Breast epithelium (tissue), 4 donors: ENCODE measurements around the gene TYMS. TPM values are rescaled to one million over a fixed set of nuclear protein-coding genes. Genes with fewer than 3 reads are reported as not detected.

Source experiments
- DNase-seq, 2 donors: peaks; one replicate each; pipeline ENCODE4 v3.0.0-alpha.2; 2019; ENCODE audit warnings: low spot score in 2 of 2
- H3K27ac ChIP-seq, 2 donors: fragments of 200-600 bp; sonication (generic) in 1 of 2; one replicate each; pipeline ENCODE4 v1.5.1; 2016 to 2019; ENCODE audit warnings: mild to moderate bottlenecking in 1 of 2
- H3K27me3 ChIP-seq, 2 donors: fragments of 200-600 bp; sonication (generic) in 1 of 2; one replicate each; pipeline versions ENCODE4 v1.5.1 to v1.6.0; 2017 to 2019; ENCODE audit warnings: control low read depth in 1 of 2, mild to moderate bottlenecking in 1 of 2
- H3K36me3 ChIP-seq: fragments of 200-600 bp; one replicate; pipeline ENCODE4 v1.5.1; 2019
- H3K4me1 ChIP-seq, 2 donors: fragments of 200-600 bp; sonication (generic); one replicate each; pipeline ENCODE4 v1.5.1; 2016 to 2019; ENCODE audit warnings: control low read depth in 1 of 2
- H3K4me3 ChIP-seq, 3 donors: fragments of 200-600 bp; sonication (generic); 1 replicate in 2 of 3; 2 replicates in 1 of 3; pipeline ENCODE4 v1.5.1; 2016 to 2019; ENCODE audit warnings: mild to moderate bottlenecking in 3 of 3, moderate library complexity in 2 of 3
- H3K9me3 ChIP-seq, 2 donors: fragments of 200-600 bp; sonication (generic) in 1 of 2; one replicate each; pipeline ENCODE4 v1.5.1; 2016 to 2019; ENCODE audit warnings: control low read depth in 1 of 2
- CTCF ChIP-seq, 3 donors: fragments of 450-650 bp; IDR thresholded peaks; one replicate each; pipeline ENCODE4 v1.5.1; 2016 to 2017; ENCODE audit warnings: antibody characterized with exemption in 3 of 3, mild to moderate bottlenecking in 3 of 3, moderate library complexity in 3 of 3
- POLR2A ChIP-seq: fragments of 450-650 bp; IDR thresholded peaks from one replicate; pipeline ENCODE4 v1.6.1; 2016; ENCODE audit warnings: antibody characterized with exemption, mild to moderate bottlenecking, moderate library complexity
- POLR2AphosphoS5 ChIP-seq, 3 donors: sonication (generic); formaldehyde crosslinking; IDR thresholded peaks; one replicate each; pipeline ENCODE4 v1.6.1; 2017; ENCODE audit warnings: antibody characterized with exemption in 3 of 3
- intact Hi-C: fragments of 100-400 bp; cut with DNase I; formaldehyde crosslinking; loops from one replicate; pipeline ENCODE4 v1.15.1; 2023; ENCODE audit warnings: low total_unique reads
- total RNA-seq, 3 donors: library from RNA; depleted of rRNA; stranded (reverse); fragments of >200 nt; gene quantifications; one replicate each; pipeline ENCODE4 v1.1.0, GENCODE V29; 2016

The TYMS gene
- total RNA-seq, 3 donors from 2014 or later = 1.3 to 2.1 (median 2.0) TPM

GRCh38 chr18:692824-693223 lies 35.4 kb downstream of the TYMS start:
- no peaks in the 10 kb centered on the region for H3K36me3 ChIP-seq
- DNase-seq = no peak

GRCh38 chr18:693466-694187 lies 36.2 kb downstream of the TYMS start:
- TF ChIP-seq POLR2AphosphoS5 (IDR thresholded peaks at IDR 0.05) (no peak), CTCF (IDR thresholded peaks at IDR 0.05) (no peak), POLR2A (no peak)
- Histone ChIP-seq H3K27me3 (no peaks in the 10 kb centered on the region), H3K4me3 (no peak overlapping the region), H3K27ac (peak overlapping the region in 1 of 2 donors; percentile 57), H3K9me3 (no peaks in the 10 kb centered on the region), H3K4me1 (no peaks in the 10 kb centered on the region), H3K36me3 (no peaks in the 10 kb centered on the region)
- DNase-seq = no peak
- intact Hi-C loops = no loop called here

More at GRCh38 chr18:692824-693223, 35.4 kb downstream of the TYMS start:
- Histone ChIP-seq H3K27me3 (no peaks in the 10 kb centered on the region), H3K9me3 (no peaks in the 10 kb centered on the region), H3K27ac (no peak overlapping the region), H3K4me1 (no peaks in the 10 kb centered on the region), H3K4me3 (no peak overlapping the region)
- no peak for TF ChIP-seq CTCF (IDR thresholded peaks at IDR 0.05)
- no peak for TF ChIP-seq POLR2A
- no peak for TF ChIP-seq POLR2AphosphoS5 (IDR thresholded peaks at IDR 0.05)
- intact Hi-C loops = no loop called here

- Histone ChIP-seq H3K36me3 (no peaks in the 10 kb centered on the region), H3K4me3 (no peak overlapping the region), H3K9me3 (no peaks in the 10 kb centered on the region), H3K27me3 (no peaks in the 10 kb centered on the region), H3K27ac (no peak overlapping the region), H3K4me1 (no peaks in the 10 kb centered on the region)
- TF ChIP-seq POLR2AphosphoS5 (IDR thresholded peaks at IDR 0.05) = no peak
- no peak for TF ChIP-seq POLR2A
- no peak for TF ChIP-seq CTCF (IDR thresholded peaks at IDR 0.05)
- DNase-seq = no peak
- intact Hi-C loops = no loop called here
Measured at GRCh38 chr18:697012-697411, 39.6 kb downstream of the TYMS start.

- H3K27me3 ChIP-seq = no peaks in the 10 kb centered on the region
- H3K9me3 ChIP-seq = no peaks in the 10 kb centered on the region
- H3K36me3 ChIP-seq = no peaks in the 10 kb centered on the region
- H3K4me1 ChIP-seq = no peaks in the 10 kb centered on the region
- intact Hi-C loops = no loop called here
- no peak overlapping the region for H3K4me3 ChIP-seq
- DNase-seq = no peak
- no peak for TF ChIP-seq POLR2A
- no peak for TF ChIP-seq CTCF (IDR thresholded peaks at IDR 0.05)
- no peak for TF ChIP-seq POLR2AphosphoS5 (IDR thresholded peaks at IDR 0.05)
- no peak overlapping the region for H3K27ac ChIP-seq
Measured at GRCh38 chr18:697800-698199, 40.3 kb downstream of the TYMS start.

GRCh38 chr18:703213-703967 lies 45.9 kb downstream of the TYMS start:
- H3K27ac ChIP-seq = peak overlapping the region; percentile 81 to 84
- H3K9me3 ChIP-seq = no peaks in the 10 kb centered on the region
- H3K27me3 ChIP-seq = no peaks in the 10 kb centered on the region
- no peak for DNase-seq
- no peaks in the 10 kb centered on the region for H3K36me3 ChIP-seq
- no peaks in the 10 kb centered on the region for H3K4me1 ChIP-seq
- H3K4me3 ChIP-seq = no peak overlapping the region
- intact Hi-C loops = no loop called here
- TF ChIP-seq CTCF (IDR thresholded peaks at IDR 0.05) (no peak), POLR2AphosphoS5 (IDR thresholded peaks at IDR 0.05) (no peak), POLR2A (no peak)
